HL-60 (cell line): Measurements from ENCODE around the gene SETD5.

Source experiments
- DNase-seq, 2 experiments: peaks; one replicate each; pipeline ENCODE4 v3.0.0-alpha.2; 2010 to 2020; ENCODE audit warnings: low read depth in 1 of 2, low spot score in 1 of 2
- H3K27ac ChIP-seq: fragments of 250-450 bp; sonication (Bioruptor Pico); replicated peaks from 2 replicates; pipeline ENCODE4 v1.5.1; 2020; ENCODE audit warnings: mild to moderate bottlenecking, moderate library complexity
- H3K27me3 ChIP-seq: fragments of 250-450 bp; sonication (Bioruptor Pico); 2 replicates; pipeline ENCODE4 v1.5.1; 2021; ENCODE audit warnings: mild to moderate bottlenecking, moderate library complexity; ENCODE audit not compliant: insufficient read depth, poor library complexity, severe bottlenecking
- H3K4me3 ChIP-seq: replicated peaks from 2 replicates; pipeline ENCODE4 v1.5.1; 2011; ENCODE audit warnings: mild to moderate bottlenecking, control low read depth, low read length; ENCODE audit not compliant: insufficient read depth
- CTCF ChIP-seq: IDR thresholded peaks from one replicate; pipeline ENCODE4 v1.5.1; 2011; ENCODE audit warnings: low read length, control low read depth, inconsistent platforms; ENCODE audit not compliant: insufficient read depth
- GABPA ChIP-seq: IDR thresholded peaks from 2 replicates; pipeline ENCODE4 v1.6.1; 2012; ENCODE audit warnings: low read depth
- POLR2AphosphoS5 ChIP-seq: IDR thresholded peaks from 2 replicates; pipeline ENCODE4 v1.6.1; 2012; ENCODE audit warnings: low read depth
- REST ChIP-seq: IDR thresholded peaks from 2 replicates; pipeline ENCODE4 v1.6.1; 2012; ENCODE audit warnings: low read depth; ENCODE audit not compliant: insufficient replicate concordance
- SPI1 ChIP-seq: IDR thresholded peaks from 2 replicates; pipeline ENCODE4 v1.6.1; 2012; ENCODE audit warnings: low read depth, mild to moderate bottlenecking, borderline replicate concordance

The SETD5 gene

GRCh38 chr3:9405756-9406155, 8.3 kb downstream of the SETD5 start:
- no peak for TF ChIP-seq SPI1
- no peak overlapping the region for H3K4me3 ChIP-seq

GRCh38 chr3:9406856-9407626, 9.6 kb downstream of the SETD5 start:
- no peaks in the 10 kb centered on the region for H3K27me3 ChIP-seq

More at GRCh38 chr3:9405756-9406155, 8.3 kb downstream of the SETD5 start:
- Histone ChIP-seq H3K27me3 (no peaks in the 10 kb centered on the region), H3K27ac (no peak overlapping the region)
- DNase-seq: no peak

GRCh38 chr3:9408061-9408460, 10.6 kb downstream of the SETD5 start:
- DNase-seq: no peak
- Histone ChIP-seq H3K27me3 (no peaks in the 10 kb centered on the region), H3K4me3 (no peak overlapping the region), H3K27ac (no peak overlapping the region)
- TF ChIP-seq GABPA (no peak), REST (no peak)

More at GRCh38 chr3:9406856-9407626, 9.6 kb downstream of the SETD5 start:
- no peak for DNase-seq
- Histone ChIP-seq H3K4me3 (no peak overlapping the region), H3K27ac (no peak overlapping the region)
- TF ChIP-seq GABPA: no peak
- TF ChIP-seq SPI1: no peak
- no peak for TF ChIP-seq REST
- no peak for TF ChIP-seq CTCF
- no peak for TF ChIP-seq POLR2AphosphoS5

GRCh38 chr3:9408546-9408945, 11.1 kb downstream of the SETD5 start:
- Histone ChIP-seq H3K27ac (no peak overlapping the region), H3K4me3 (no peak overlapping the region), H3K27me3 (no peaks in the 10 kb centered on the region)
- no peak for DNase-seq
- TF ChIP-seq CTCF: no peak
- TF ChIP-seq POLR2AphosphoS5: no peak
- TF ChIP-seq SPI1: no peak
- TF ChIP-seq GABPA: no peak
- TF ChIP-seq REST: no peak
